GM18867 (cell line): ENCODE results near the gene CNPY3.
A peak's percentile ranks its signal among the peaks of the same experiment; 100 is the strongest.

Experiments used
- ATAC-seq: cut with Tn5 transposase; IDR thresholded peaks from one replicate; pipeline ENCODE4 v1.9.1; 2021; ENCODE audit warnings: mild to moderate bottlenecking, moderate library complexity; ENCODE audit not compliant: unreplicated experiment

The CNPY3 gene

GRCh38 chr6:42978839-42979522, 49.7 kb downstream of the CNPY3 start, which contains the start of gene PEX6:
Gene PEX6 (minus strand): TSS chr6:42979181. CDS start chr6:42979150, 31 bp downstream.
- ATAC-seq: peak; percentile 88

GRCh38 chr6:42979523-42980177, 50.4 kb downstream of the CNPY3 start:
- no peak for ATAC-seq

GRCh38 chr6:42981836-42982235, 52.6 kb downstream of the CNPY3 start:
- no peak for ATAC-seq

- ATAC-seq: peak; percentile 92
These were observed 55.0 kb downstream of the CNPY3 start, which contains the start of gene PPP2R5D for GRCh38 chr6:42984001-42984923. Gene PPP2R5D (plus strand): TSS chr6:42984570. CDS start chr6:42984678, 108 bp downstream.

- no peak for ATAC-seq
These were observed 55.7 kb downstream of the CNPY3 start for GRCh38 chr6:42984924-42985475.

- no peak for ATAC-seq
These were observed 58.5 kb downstream of the CNPY3 start for GRCh38 chr6:42987533-42988451.

GRCh38 chr6:42988486-42989020, 59.3 kb downstream of the CNPY3 start:
- ATAC-seq: no peak
